IPS DF 6.9 (cell line): Measurements from ENCODE around the gene CGGBP1.

Source experiments
- DNase-seq: peaks from one replicate; pipeline ENCODE4 v3.0.0-alpha.2; 2013; ENCODE audit warnings: low read depth, low spot score
- H3K27ac ChIP-seq: one replicate; pipeline ENCODE4 v1.5.1; 2013; ENCODE audit warnings: low read length, control low read depth
- H3K27me3 ChIP-seq: 2 replicates; pipeline ENCODE4 v1.6.1; 2013; ENCODE audit warnings: mild to moderate bottlenecking, low read length; ENCODE audit not compliant: control insufficient read depth, insufficient read depth
- H3K36me3 ChIP-seq: 2 replicates; pipeline ENCODE4 v1.6.1; 2013; ENCODE audit warnings: low read length; ENCODE audit not compliant: control insufficient read depth, insufficient read depth
- H3K4me1 ChIP-seq: 2 replicates; pipeline ENCODE4 v1.6.1; 2013; ENCODE audit warnings: low read length; ENCODE audit not compliant: control insufficient read depth, insufficient read depth
- H3K4me3 ChIP-seq: 2 replicates; pipeline ENCODE4 v1.5.1; 2013; ENCODE audit warnings: mild to moderate bottlenecking, low read length
- H3K9me3 ChIP-seq: 2 replicates; pipeline ENCODE4 v1.6.1; 2013; ENCODE audit warnings: low read length, inconsistent platforms; ENCODE audit not compliant: control insufficient read depth, insufficient read depth
- WGBS: extraction: QIAGEN DNeasy Blood & Tissue Kit; methylation state at CpG from one replicate; pipeline ENCODE4 v1.1.7; 2013; ENCODE audit warnings: mixed read lengths, missing lambda C conversion rate; ENCODE audit not compliant: insufficient read length, insufficient coverage; 5-methylcytosine and 5-hydroxymethylcytosine counted together

Gene CGGBP1

DNA sequence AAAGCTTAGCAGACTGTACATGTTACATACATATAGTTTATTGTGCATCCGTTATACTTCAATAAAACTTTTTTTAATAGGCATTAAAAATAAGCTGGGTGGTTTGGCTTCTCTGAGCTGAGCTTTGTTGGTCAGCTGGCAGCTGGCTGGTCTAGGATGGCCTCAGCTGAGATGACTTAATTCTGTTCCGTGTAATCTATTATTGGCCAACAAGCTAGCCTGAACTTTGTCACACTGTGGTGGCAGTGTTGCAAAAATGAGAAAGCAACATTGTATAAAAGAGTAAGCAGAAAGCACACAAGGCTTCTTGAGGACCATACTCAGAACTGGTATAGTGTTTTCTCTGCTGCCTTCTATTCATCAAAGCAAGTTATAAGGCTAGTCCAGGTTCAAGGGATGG lies 45.2 kb downstream of the CGGBP1 start:
- Histone ChIP-seq H3K27ac (no peak overlapping the region), H3K9me3 (no peaks in the 10 kb centered on the region), H3K4me3 (no peak overlapping the region), H3K4me1 (no peaks in the 10 kb centered on the region), H3K36me3 (no peaks in the 10 kb centered on the region), H3K27me3 (no peaks in the 10 kb centered on the region)
- WGBS: no CpG with 5 or more reads among the region's 2 CpGs
- no peak for DNase-seq

DNA sequence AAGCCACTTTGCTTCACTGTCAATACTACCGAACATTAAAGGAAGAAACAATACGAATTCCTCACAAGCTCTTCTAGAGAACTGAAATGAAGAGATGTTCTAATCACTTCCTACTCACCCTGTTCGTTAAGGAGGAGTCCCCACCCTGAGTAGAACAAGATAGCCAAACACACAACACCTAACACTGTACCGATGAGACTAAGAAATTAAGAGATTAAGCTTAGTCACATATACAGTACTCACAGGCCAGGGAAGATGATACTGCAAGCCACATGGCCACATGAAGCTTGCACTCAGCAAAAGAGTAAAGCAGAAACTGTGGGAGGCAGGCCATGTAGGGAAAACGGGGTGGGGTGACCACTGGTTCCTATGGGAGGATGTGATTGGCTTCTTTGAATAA lies 48.0 kb downstream of the CGGBP1 start:
- Histone ChIP-seq H3K4me1 (no peaks in the 10 kb centered on the region), H3K27me3 (no peaks in the 10 kb centered on the region)
- no CpG with 5 or more reads among the region's 5 CpGs for WGBS

GRCh38 chr3:88009066-88009465 lies 49.7 kb downstream of the CGGBP1 start:
- Histone ChIP-seq H3K27ac (no peak overlapping the region), H3K4me3 (no peak overlapping the region), H3K27me3 (no peaks in the 10 kb centered on the region), H3K9me3 (no peaks in the 10 kb centered on the region), H3K36me3 (no peaks in the 10 kb centered on the region), H3K4me1 (no peaks in the 10 kb centered on the region)
- no peak for DNase-seq
- no CpG with 5 or more reads among the region's 2 CpGs for WGBS

More for the DNA sequence above, 48.0 kb downstream of the CGGBP1 start:
- Histone ChIP-seq H3K9me3 (no peaks in the 10 kb centered on the region), H3K36me3 (no peaks in the 10 kb centered on the region), H3K4me3 (no peak overlapping the region), H3K27ac (no peak overlapping the region)
- DNase-seq: no peak

- no CpG with 5 or more reads among the region's 2 CpGs for whole genome bisulfite sequencing
- no peaks in the 10 kb centered on the region for H3K36me3 ChIP-seq
- H3K9me3 ChIP-seq: no peaks in the 10 kb centered on the region
- no peaks in the 10 kb centered on the region for H3K27me3 ChIP-seq
- H3K4me3 ChIP-seq: no peak overlapping the region
- no peaks in the 10 kb centered on the region for H3K4me1 ChIP-seq
- DNase-seq: no peak
- no peak overlapping the region for H3K27ac ChIP-seq
Measured at GRCh38 chr3:88005066-88005465, 53.7 kb downstream of the CGGBP1 start.

DNA sequence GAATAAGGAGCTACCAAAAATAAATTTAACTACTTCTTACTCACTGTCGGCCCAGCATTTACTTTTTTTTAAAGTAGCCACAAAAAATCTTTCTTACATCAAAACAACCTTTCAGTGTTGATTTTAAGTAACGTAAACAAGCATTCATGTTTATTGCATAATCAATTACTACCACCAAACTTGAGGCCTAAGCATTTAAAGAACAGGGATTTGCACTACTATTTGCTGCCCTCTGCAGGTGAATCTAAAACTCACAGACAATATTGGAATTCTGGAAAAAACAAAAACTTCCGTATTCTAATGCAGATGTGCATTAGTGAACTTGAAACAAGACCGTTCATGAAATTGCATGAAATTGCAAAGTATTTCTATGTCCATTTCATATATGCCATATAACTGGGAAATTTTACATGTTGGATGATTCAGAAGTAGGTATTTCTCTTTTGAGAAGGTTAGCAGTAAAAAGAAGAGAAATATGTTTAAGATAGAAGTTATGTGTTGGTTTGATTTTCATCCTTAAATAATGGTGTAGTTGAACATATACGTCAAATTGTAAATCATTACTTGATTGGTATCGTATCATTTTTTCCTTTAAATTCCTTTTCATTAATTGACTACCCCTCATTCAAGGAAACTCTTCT lies 55.6 kb downstream of the CGGBP1 start:
- Histone ChIP-seq H3K36me3 (no peaks in the 10 kb centered on the region), H3K27me3 (no peaks in the 10 kb centered on the region), H3K27ac (no peak overlapping the region), H3K9me3 (no peaks in the 10 kb centered on the region), H3K4me1 (no peaks in the 10 kb centered on the region), H3K4me3 (no peak overlapping the region)
- WGBS: 100% methylated on average over 2 of the region's 6 CpGs
- DNase-seq: no peak

GRCh38 chr3:88002448-88002847 lies 56.4 kb downstream of the CGGBP1 start:
- WGBS: no CpG with 5 or more reads among the region's 3 CpGs

More at GRCh38 chr3:88002448-88002847, 56.4 kb downstream of the CGGBP1 start:
- Histone ChIP-seq H3K27me3 (no peaks in the 10 kb centered on the region), H3K9me3 (no peaks in the 10 kb centered on the region), H3K27ac (no peak overlapping the region), H3K4me3 (no peak overlapping the region), H3K4me1 (no peaks in the 10 kb centered on the region), H3K36me3 (no peaks in the 10 kb centered on the region)
- DNase-seq: no peak
